AG04449 (cell line): ENCODE results near the gene ATAD3C.

Experiments
- CTCF ChIA-PET: fragments of 350-600 bp; formaldehyde crosslinking; extraction: SDS; loops from one replicate; lab custom pipeline; 2021; ENCODE audit warnings: antibody characterized with exemption; lab: Yijun Ruan, JAX
- POLR2A ChIA-PET: fragments of 400-600, 350-600 bp; formaldehyde crosslinking; extraction: SDS; loops from one replicate; lab custom pipeline; 2020; ENCODE audit warnings: antibody characterized with exemption, inconsistent platforms; lab: Yijun Ruan, JAX
- DNase-seq: peaks from one replicate; pipeline ENCODE4 v3.0.0-alpha.2; 2010; ENCODE audit warnings: low read depth, low spot score
- H3K4me3 ChIP-seq: 2 replicates; pipeline ENCODE4 v1.5.1; 2011; ENCODE audit warnings: low read depth, mild to moderate bottlenecking, control low read depth, low read length
- TF ChIP-seq, protein P1 (sequence below): IDR thresholded peaks from one replicate; pipeline ENCODE4 v1.5.1; 2011; ENCODE audit warnings: mild to moderate bottlenecking, moderate library complexity, low read length, control low read depth, inconsistent platforms; ENCODE audit not compliant: insufficient read depth; ENCODE audit errors: missing control alignments

ATAD3C gene

DNA sequence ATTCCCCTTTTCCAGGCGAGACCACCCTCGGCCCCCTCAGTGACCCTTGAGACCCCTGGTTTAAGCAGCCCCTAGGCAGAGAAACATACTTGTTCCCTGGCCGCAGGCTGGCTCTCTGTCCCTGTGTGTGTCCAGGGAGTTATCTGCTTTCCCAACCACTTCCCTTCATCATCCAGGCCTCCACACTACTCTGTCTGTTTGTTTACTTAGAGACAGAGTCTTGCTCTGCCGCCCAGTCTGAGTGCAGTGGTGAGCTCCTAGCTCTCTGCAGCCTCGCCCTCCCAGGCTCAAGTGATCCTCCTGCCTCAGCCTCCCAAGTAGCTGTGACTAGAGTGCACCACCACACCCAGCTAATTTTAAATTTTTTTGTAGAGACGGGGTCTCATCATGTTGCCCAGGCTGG lies 19.8 kb upstream of the ATAD3C start:
- CTCF ChIA-PET = interaction anchor here (1.4 to 2.9 kb wide), 3 partner anchors 11 to 31 kb away, joined by 3 to 22 read pairs (median 9); partner anchors contain the start of gene CCNL2
- POLR2A ChIA-PET = no interaction called here

DNA sequence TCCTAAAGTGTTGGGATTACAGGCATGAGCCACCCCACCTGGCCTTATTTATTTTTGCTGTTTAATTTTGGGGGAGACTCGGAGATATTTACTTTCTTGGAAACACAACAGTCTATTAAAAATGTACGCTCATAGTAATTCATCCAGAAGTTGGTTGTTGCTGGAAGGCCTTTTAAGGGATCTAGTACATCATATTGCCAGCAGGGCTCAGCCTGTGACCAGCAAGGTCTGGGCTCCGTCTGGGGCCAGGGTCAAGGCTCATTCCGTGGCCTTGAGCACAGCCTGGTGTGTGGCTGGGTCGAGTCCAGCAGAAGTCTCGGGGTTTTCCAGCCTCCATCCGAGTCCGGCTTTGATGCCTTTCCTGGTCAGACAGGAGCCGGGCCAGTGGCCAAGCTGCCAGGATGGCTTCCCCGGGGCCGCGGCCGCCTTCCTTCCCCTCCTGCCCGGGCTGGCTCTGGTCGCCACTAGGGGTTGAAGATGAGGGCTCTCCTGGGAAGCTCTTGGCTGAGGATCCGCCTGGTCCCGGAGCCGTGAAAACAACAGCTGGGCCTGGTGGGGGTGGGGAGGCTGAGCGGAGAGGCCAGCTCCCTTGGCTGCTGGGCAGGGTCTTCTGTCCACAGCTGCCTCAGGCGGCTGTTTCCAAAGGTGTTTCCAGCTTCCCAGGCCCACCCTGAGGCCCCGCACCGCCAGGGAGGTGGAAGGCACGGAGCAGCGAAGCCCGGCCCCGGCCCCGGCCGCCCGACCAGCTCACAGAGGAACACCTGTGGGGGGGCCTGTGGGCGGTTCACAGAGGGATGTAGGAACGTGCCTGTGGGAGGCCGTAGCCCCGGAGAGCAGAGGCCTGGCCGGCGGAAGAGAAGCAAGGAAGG lies 19.1 kb upstream of the ATAD3C start:
- ChIA-PET POLR2A (no interaction called here), CTCF (interaction anchor here (0.5 to 2.9 kb wide), 4 partner anchors 10 to 38 kb away, joined by 3 to 22 read pairs (median 6); partner anchors contain the start of gene CCNL2)
- H3K4me3 ChIP-seq = no peak overlapping the region
- DNase-seq = no peak
- TF ChIP-seq, protein P1, sequence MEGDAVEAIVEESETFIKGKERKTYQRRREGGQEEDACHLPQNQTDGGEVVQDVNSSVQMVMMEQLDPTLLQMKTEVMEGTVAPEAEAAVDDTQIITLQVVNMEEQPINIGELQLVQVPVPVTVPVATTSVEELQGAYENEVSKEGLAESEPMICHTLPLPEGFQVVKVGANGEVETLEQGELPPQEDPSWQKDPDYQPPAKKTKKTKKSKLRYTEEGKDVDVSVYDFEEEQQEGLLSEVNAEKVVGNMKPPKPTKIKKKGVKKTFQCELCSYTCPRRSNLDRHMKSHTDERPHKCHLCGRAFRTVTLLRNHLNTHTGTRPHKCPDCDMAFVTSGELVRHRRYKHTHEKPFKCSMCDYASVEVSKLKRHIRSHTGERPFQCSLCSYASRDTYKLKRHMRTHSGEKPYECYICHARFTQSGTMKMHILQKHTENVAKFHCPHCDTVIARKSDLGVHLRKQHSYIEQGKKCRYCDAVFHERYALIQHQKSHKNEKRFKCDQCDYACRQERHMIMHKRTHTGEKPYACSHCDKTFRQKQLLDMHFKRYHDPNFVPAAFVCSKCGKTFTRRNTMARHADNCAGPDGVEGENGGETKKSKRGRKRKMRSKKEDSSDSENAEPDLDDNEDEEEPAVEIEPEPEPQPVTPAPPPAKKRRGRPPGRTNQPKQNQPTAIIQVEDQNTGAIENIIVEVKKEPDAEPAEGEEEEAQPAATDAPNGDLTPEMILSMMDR = peak; percentile 29

More for the DNA sequence above, 19.8 kb upstream of the ATAD3C start:
- H3K4me3 ChIP-seq = no peak overlapping the region
- TF ChIP-seq, protein P1 = no peak
- no peak for DNase-seq

DNA sequence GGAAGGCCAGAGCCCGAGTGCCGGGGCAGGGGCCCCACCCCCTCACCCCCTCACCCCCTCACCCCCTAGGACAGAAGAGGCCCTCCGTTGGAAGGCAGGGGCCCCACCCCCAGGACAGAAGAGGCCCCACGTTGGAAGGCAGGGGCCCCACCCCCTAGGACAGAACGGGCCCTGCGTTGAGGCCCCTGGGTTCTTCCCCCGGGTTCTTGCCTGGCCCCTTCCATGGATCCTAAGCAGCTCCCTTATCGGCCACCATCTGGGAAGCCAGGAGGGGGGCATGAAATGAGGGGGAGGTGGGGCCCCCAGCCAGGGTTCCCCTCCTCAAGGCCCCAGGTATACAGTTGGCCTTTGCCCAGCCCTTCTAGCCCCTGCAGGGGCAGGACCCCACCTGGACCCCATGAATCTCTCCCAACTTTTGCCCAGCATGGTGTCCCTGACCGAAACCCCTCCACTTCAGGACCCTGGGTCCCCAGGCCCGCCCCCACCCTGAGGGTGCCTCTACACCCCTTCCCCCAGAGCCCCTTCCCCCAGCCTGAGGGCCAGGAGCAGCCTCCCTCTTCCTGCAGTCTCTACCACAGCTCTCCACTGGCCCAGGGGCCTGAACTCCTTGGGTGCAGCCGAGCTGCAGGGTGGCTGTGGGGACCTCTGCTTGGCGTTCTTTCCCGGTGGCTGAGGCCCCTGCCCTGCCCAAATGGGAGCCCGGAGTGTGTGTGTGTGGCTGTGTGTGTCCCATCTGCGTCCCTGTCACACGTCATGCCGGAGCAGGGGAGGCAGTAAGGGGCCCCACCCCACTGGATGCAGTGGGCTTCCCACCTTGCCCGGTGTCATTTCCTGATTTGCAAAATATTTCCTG lies 18.3 kb upstream of the ATAD3C start:
- TF ChIP-seq, protein P1 = no peak
- no peak overlapping the region for H3K4me3 ChIP-seq
- ChIA-PET CTCF (interaction anchor here (0.5 to 2.9 kb wide), 5 partner anchors 9 to 39 kb away, joined by 3 to 22 read pairs (median 4); partner anchors contain the start of gene CCNL2), POLR2A (no interaction called here)
- no peak for DNase-seq

DNA sequence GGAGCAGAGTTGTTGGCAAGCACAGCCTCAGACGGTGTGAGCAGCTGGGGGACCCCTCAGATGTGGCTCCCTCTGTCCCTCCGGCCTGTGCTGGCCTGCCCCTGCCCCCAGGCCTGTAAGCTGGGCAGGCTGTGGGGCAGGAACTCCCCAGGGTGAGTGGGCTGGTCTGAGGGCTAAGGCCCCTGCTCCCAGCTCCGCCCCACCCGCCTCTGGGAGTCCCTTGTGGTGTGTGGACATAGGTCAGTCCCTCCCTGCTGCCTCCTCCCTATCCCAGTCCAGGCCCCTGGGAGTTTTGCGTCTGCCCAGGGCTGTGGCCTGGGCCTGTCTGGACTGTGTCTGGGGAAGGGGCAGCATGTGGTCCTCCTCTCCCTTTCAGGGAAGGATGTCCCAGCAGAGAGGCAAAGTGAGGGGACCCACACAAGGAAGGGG lies 17.6 kb upstream of the ATAD3C start:
- no peak for DNase-seq
- ChIA-PET POLR2A (interaction anchor here (0.6 kb wide), 1 partner anchor 129 kb away, joined by 3 read pairs; no protein-coding TSS in a partner anchor), CTCF (interaction anchor here (1.6 to 2.3 kb wide), 2 partner anchors 9 to 11 kb away, joined by 4 to 8 read pairs; no protein-coding TSS in a partner anchor)
- no peak overlapping the region for H3K4me3 ChIP-seq
- TF ChIP-seq, protein P1 = no peak

DNA sequence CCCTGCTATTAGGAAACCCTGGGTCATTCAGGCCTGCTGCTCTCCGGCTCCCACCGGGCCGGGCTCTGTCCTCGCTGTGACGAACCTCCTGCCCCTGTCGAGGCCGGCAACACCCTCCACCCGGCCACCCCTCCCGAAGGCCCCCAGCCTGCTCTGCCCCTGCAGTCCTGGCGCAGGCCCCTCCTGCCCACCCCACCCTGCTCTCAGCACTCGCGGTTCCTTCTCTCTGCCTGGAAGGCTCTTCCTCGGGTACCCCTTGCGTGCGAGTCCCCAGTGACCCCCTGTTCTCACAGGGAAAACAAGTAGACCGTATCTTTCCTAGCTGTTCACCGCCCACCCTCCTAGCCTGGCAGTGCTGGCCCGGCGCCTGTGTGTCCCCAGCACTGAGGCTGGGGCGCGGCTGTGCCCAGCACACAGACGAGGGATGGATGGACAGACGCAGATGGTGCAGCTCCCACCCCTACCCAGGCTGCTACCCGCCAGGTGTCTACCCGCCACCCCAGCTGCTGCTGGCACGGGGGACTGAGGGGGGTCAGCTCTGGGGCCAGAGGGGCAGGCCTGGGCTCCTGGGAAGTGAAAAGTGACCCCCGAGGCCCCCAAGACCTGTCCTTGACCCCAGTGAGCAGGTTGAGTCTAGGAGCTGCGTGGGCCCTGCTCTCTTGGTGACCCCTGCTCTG lies 17.1 kb upstream of the ATAD3C start:
- ChIA-PET POLR2A (interaction anchor here (0.6 kb wide), 1 partner anchor 129 kb away, joined by 3 read pairs; no protein-coding TSS in a partner anchor), CTCF (interaction anchor here (1.6 to 2.3 kb wide), 2 partner anchors 8 to 10 kb away, joined by 4 to 8 read pairs; no protein-coding TSS in a partner anchor)
- no peak overlapping the region for H3K4me3 ChIP-seq
- TF ChIP-seq, protein P1 = no peak
- no peak for DNase-seq
